Mesendoderm (in vitro differentiated cells): ENCODE data around the gene STK25. TPM values are rescaled to one million over a fixed set of nuclear protein-coding genes. Genes with fewer than 3 reads are reported as not detected.

ENCODE experiments used
- DNase-seq: peaks from one replicate; pipeline ENCODE4 v3.0.0; 2013
- H2AK5ac ChIP-seq: 2 replicates; pipeline ENCODE4 v1.6.1; 2013; ENCODE audit warnings: low read length, inconsistent platforms
- H2BK120ac ChIP-seq: 2 replicates; pipeline ENCODE4 v1.6.1; 2013; ENCODE audit warnings: low read depth, mild to moderate bottlenecking, low read length, moderate library complexity, mixed read lengths
- H2BK15ac ChIP-seq: replicated peaks from 2 replicates; pipeline ENCODE4 v1.6.1; 2013; ENCODE audit warnings: low read depth, mild to moderate bottlenecking, moderate library complexity
- H2BK5ac ChIP-seq: 2 replicates; pipeline ENCODE4 v1.6.1; 2013; ENCODE audit warnings: low read length, inconsistent platforms
- H3K18ac ChIP-seq: 2 replicates; pipeline ENCODE4 v1.6.1; 2013; ENCODE audit warnings: mild to moderate bottlenecking, low read length, mixed read lengths
- H3K23ac ChIP-seq: one replicate; pipeline ENCODE4 v1.6.1; 2013; ENCODE audit warnings: low read length
- H3K27ac ChIP-seq: 2 replicates; pipeline ENCODE4 v1.5.1; 2013; ENCODE audit warnings: low read depth, mild to moderate bottlenecking, inconsistent platforms, low read length, moderate library complexity
- H3K27me3 ChIP-seq: 2 replicates; pipeline ENCODE4 v1.6.1; 2013; ENCODE audit warnings: low read length, control low read depth, mild to moderate bottlenecking, inconsistent platforms; ENCODE audit not compliant: insufficient read depth, poor library complexity
- H3K36me3 ChIP-seq: 2 replicates; pipeline ENCODE4 v1.6.1; 2013; ENCODE audit warnings: low read length, inconsistent platforms; ENCODE audit not compliant: control insufficient read depth, insufficient read depth
- H3K4ac ChIP-seq: one replicate; pipeline ENCODE4 v1.6.1; 2013; ENCODE audit warnings: low read depth, mild to moderate bottlenecking, low read length, moderate library complexity
- H3K4me1 ChIP-seq: 2 replicates; pipeline ENCODE4 v1.6.1; 2013; ENCODE audit warnings: low read depth, low read length, inconsistent platforms; ENCODE audit not compliant: control insufficient read depth
- H3K4me2 ChIP-seq: 2 replicates; pipeline ENCODE4 v1.6.1; 2013; ENCODE audit warnings: low read length
- H3K4me3 ChIP-seq: 2 replicates; pipeline ENCODE4 v1.5.1; 2013; ENCODE audit warnings: mild to moderate bottlenecking, low read length
- H3K56ac ChIP-seq: one replicate; pipeline ENCODE4 v1.6.1; 2013; ENCODE audit warnings: low read length
- H3K79me1 ChIP-seq: 2 replicates; pipeline ENCODE4 v1.6.1; 2013; ENCODE audit warnings: low read length, inconsistent platforms
- H3K79me2 ChIP-seq: 2 replicates; pipeline ENCODE4 v1.6.1; 2013; ENCODE audit warnings: mild to moderate bottlenecking, low read length; ENCODE audit not compliant: control insufficient read depth, insufficient read depth
- H3K9ac ChIP-seq: 2 replicates; pipeline ENCODE4 v1.6.1; 2013; ENCODE audit warnings: low read length, inconsistent platforms
- H4K5ac ChIP-seq: one replicate; pipeline ENCODE4 v1.6.1; 2013; ENCODE audit warnings: low read length
- H4K8ac ChIP-seq: one replicate; pipeline ENCODE4 v1.6.1; 2013; ENCODE audit warnings: low read depth, mild to moderate bottlenecking, control low read depth, low read length, moderate library complexity
- WGBS: extraction: QIAGEN DNeasy Blood & Tissue Kit; methylation state at CpG from one replicate; pipeline ENCODE4 v1.1.7; 2013; ENCODE audit warnings: low lambda C conversion rate, missing lambda C conversion rate; ENCODE audit not compliant: insufficient coverage; ENCODE audit errors: extremely low coverage; 5-methylcytosine and 5-hydroxymethylcytosine counted together
- small RNA-seq: library from polyadenylated mRNA; stranded (forward); fragments of <200 nt; extraction: miRNeasy Mini kit (QIAGEN cat#:217004); gene quantifications from one replicate; pipeline ENCODE3, GENCODE V24; 2013; ENCODE audit not compliant: insufficient read depth

STK25 gene

DNA sequence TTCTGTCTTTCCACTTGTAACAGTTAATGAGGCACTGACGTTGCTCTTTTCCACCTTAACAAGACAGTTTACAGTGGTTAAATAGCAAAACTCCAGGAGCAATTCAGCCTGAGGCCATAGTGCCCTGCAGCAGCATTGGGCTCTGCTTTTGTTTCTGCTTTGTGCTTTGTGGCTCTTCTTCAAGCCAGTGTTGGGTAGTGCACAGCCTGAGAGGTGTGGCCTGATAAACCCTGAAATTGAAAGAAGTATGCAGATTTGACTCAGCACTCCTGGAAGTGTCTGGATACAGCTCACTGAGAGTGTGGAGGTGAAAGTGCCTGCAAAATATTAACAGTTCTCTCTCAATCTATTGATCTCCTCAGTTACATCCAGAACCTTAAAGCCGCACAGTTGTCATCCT, 63.0 kb downstream of the STK25 start:
- Histone ChIP-seq H3K4me3 (no peak overlapping the region), H2BK15ac (no peak overlapping the region), H4K8ac (no peak overlapping the region), H2BK120ac (no peak overlapping the region), H3K27ac (no peak overlapping the region), H3K79me1 (no peaks in the 10 kb centered on the region), H3K27me3 (no peaks in the 10 kb centered on the region), H3K4me2 (no peak overlapping the region), H3K4ac (no peak overlapping the region), H3K56ac (no peak overlapping the region), H2AK5ac (no peak overlapping the region), H3K79me2 (no peaks in the 10 kb centered on the region), H4K5ac (no peak overlapping the region), H3K36me3 (no peaks in the 10 kb centered on the region), H3K18ac (no peak overlapping the region), H2BK5ac (no peak overlapping the region), H3K9ac (no peak overlapping the region), H3K4me1 (no peaks in the 10 kb centered on the region), H3K23ac (no peak overlapping the region)
- no peak for DNase-seq
- WGBS = no CpG with 5 or more reads among the region's 2 CpGs

DNA sequence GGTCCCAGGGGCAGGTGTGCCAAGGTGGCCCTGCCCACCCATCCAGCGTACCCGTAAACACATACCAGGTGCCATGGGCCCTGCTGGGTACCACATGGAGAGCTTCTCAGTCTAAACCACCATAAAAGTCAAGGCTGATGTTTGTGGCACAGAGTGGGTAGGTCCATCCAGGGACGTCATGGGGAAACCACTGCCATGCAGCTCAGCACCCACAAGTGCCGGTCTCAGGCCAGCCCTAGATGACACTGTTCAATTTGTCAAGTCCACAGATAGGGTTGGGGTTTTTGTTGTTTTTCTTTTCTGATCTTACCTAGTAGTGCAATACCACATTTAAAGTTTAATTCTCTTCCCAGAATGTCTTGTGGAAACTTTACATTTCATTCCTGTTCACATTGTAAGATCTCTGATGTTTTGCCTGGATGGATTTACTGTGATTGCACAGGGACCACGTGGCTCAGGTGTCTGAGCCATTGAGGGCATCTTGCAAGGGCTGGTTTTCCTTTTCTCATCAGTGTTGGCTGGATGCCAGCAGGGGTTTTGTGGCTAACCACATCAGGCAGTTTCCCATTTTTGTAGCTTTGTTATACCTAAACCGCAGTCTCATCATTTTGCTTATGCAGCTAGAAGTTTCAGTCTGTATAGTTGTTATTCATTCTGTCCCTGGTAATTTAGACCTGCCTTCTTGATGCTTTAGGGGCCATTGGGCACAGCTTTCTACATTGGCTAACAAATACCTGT, 64.7 kb downstream of the STK25 start:
- no peak for DNase-seq
- no peaks in the 10 kb centered on the region for H3K27me3 ChIP-seq
- H2BK5ac ChIP-seq = no peak overlapping the region
- no peak overlapping the region for H3K27ac ChIP-seq
- H4K5ac ChIP-seq = no peak overlapping the region
- H2BK120ac ChIP-seq = no peak overlapping the region
- no peak overlapping the region for H3K56ac ChIP-seq
- WGBS = no CpG with 5 or more reads among the region's 6 CpGs
- H3K4me3 ChIP-seq = no peak overlapping the region
- H3K9ac ChIP-seq = no peak overlapping the region
- H3K23ac ChIP-seq = no peak overlapping the region
- no peak overlapping the region for H3K4me2 ChIP-seq
- H3K36me3 ChIP-seq = no peaks in the 10 kb centered on the region
- H2BK15ac ChIP-seq = no peak overlapping the region
- H3K79me2 ChIP-seq = no peaks in the 10 kb centered on the region
- H2AK5ac ChIP-seq = no peak overlapping the region
- no peaks in the 10 kb centered on the region for H3K79me1 ChIP-seq
- H4K8ac ChIP-seq = no peak overlapping the region
- no peaks in the 10 kb centered on the region for H3K4me1 ChIP-seq
- no peak overlapping the region for H3K4ac ChIP-seq
- H3K18ac ChIP-seq = no peak overlapping the region

Small RNA genes lying within 50 kb of the gene (small RNA-seq; reads per million reads assigned to genes)
- gene MIR3133 = not detected
